CD4-positive, alpha-beta T cell treated with Interleukin-17A for 1 hour (primary cell): ENCODE data around the gene TAS1R2.

Source experiments
- DNase-seq: peaks from one replicate; pipeline ENCODE4 v3.0.0-alpha.2; 2020

TAS1R2 gene

GRCh38 chr1:18796950-18797349 is 62.5 kb downstream of the TAS1R2 start:
- DNase-seq: no peak

DNA sequence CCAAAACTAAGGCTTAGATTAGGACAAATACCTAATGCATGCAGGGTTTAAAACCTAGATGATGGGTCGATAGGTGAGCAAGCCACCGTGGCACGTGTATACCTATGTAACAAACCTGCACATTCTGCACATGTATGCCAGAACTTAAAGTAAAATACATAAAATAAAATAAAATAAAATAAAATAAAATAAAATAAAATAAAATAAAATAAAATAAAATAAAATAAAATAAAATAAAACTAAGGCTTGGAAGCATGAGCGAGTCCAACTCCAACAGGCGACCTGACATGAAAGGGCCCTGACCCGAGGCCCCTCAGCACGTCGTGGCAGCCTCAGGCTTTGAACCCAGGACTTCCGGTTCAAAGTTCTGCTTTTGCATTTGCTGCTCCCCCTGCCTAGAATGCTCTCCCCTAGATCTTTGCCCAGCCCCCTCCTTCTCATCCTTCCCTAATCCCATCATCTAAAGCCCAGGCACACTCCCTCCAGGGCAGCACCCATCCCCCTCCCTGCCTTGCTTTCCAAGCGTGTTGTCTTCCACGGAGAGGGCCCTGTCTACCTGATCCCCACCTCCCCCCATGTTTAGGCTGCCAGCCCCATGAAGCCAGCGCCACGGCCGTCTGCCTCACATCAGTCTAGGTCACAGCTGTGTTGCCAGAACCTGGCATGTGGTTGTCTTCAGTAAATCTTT is 64.3 kb downstream of the TAS1R2 start:
- DNase-seq: no peak

- DNase-seq: no peak
Measured at GRCh38 chr1:18794561-18794960, 64.9 kb downstream of the TAS1R2 start.

DNA sequence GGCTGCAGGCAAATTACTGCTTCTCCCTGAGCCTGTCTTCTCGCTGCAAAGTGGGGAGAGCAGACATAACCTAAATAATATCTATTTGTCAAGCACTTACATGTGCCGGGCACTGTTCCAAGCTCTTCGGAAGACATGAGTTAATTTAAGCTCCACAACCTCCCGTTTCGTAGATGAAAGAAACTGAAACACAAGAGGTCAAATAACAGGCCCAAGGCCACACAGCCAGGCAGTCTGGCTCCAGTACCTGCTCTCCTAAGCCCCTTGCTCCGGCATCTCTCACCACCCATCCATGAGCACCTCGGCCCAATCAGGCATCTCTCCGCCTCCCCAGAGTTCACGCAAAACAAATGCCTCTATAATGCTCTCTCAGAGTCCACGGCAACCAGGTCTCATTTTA is 65.4 kb downstream of the TAS1R2 start:
- no peak for DNase-seq

DNA sequence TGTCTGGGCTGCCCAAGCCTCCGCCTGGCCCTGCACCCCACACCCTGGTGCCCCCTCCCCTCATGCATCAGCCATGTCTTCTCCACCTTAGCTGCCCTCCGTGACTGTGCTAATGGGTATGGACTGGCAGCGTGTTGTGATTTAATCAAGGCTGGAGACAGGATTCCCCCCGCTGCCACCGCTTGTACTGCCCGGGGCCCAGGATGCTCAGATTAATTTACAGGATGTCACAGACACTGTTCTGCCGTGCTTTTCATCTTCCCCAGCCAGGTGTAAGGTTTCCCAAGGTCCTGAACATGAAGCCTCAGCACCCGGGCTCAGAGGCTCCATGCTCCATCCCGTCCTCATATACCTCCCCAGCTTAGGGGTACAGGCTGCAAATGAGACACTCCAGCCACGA is 66.3 kb downstream of the TAS1R2 start:
- DNase-seq: no peak

- DNase-seq: no peak
Measured at GRCh38 chr1:18792747-18793146, 66.7 kb downstream of the TAS1R2 start.
